ENCODE measurements around the gene PIGM.

GRCh38 chr1:159978107-159978398 is 53.7 kb downstream of the PIGM start:
- no peak for TF ChIP-seq CTCF (IDR thresholded peaks at IDR 0.05; ENCODE audit: low read length)
- TF ChIP-seq EZH2 (IDR thresholded peaks at IDR 0.05; ENCODE audit: borderline replicate concordance, low read length), result no peak

Data from OCI-LY1 (cell line).